C4-2B (cell line): ENCODE data around the gene CAVIN1.
"Not testable (repeated sequence)": the region's sequence is repeated elsewhere in the genome, so short reads cannot be mapped to it uniquely, and the experiment has no call there.

Experiments used
- H3K27ac ChIP-seq: fragments of 450-650 bp; 2 replicates; pipeline ENCODE4 v1.5.1; 2017
- ZFX ChIP-seq: fragments of 450-650 bp; IDR thresholded peaks from 2 replicates; pipeline ENCODE4 v1.6.1; 2017
- TF ChIP-seq, protein P1 (sequence below): fragments of 450-650 bp; conservative IDR thresholded peaks from 2 replicates; pipeline ENCODE4 v1.5.1; 2017; ENCODE audit warnings: mild to moderate bottlenecking

Gene CAVIN1

GRCh38 chr17:42399121-42399520 is 23.9 kb downstream of the CAVIN1 start:
- H3K27ac ChIP-seq = no peak overlapping the region
- no peak for TF ChIP-seq ZFX
- TF ChIP-seq, protein P1, sequence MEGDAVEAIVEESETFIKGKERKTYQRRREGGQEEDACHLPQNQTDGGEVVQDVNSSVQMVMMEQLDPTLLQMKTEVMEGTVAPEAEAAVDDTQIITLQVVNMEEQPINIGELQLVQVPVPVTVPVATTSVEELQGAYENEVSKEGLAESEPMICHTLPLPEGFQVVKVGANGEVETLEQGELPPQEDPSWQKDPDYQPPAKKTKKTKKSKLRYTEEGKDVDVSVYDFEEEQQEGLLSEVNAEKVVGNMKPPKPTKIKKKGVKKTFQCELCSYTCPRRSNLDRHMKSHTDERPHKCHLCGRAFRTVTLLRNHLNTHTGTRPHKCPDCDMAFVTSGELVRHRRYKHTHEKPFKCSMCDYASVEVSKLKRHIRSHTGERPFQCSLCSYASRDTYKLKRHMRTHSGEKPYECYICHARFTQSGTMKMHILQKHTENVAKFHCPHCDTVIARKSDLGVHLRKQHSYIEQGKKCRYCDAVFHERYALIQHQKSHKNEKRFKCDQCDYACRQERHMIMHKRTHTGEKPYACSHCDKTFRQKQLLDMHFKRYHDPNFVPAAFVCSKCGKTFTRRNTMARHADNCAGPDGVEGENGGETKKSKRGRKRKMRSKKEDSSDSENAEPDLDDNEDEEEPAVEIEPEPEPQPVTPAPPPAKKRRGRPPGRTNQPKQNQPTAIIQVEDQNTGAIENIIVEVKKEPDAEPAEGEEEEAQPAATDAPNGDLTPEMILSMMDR = no peak

DNA sequence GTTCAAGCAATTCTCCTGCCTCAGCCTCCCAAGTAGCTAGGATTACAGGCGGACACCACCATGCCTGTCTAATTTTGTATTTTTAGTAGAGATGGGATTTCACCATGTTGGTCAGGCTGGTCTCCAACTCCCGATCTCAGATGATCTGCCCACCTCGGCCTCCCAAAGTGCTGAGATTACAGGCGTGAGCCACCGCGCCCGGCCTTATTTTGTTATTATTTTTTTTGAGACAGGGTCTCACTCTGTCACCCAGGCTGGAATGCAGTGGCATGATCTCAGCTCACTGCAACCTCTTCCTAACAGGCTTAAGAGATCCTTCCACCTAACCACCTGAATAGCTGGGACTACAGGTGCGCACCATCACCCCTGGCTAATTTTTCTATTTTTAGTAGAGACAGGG is 27.5 kb downstream of the CAVIN1 start:
- not testable (repeated sequence) for H3K27ac ChIP-seq

DNA sequence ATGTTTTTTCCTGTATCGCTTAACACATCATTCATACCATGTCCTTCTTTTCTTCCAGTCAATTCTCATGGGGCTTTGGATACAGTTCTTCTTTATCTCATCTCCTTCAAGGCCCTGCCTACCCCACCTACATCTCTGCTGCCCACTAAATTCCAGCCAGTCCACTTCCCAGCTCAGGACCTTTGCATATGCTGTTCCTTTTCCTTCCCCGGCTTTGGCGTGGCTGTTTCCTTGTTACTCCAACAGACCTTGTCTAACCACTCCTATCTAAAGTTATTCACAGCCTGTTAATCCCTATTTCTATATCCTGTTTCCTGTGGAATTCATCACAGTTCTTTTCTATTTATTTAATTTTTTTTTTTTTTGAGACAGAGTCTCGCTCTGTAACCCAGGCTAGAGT is 28.2 kb downstream of the CAVIN1 start:
- 0 out of 2 replicates have a peak overlapping the region, but pooled peaks have one; percentile 0 for H3K27ac ChIP-seq
- TF ChIP-seq, protein P1 = no peak
- no peak for TF ChIP-seq ZFX

DNA sequence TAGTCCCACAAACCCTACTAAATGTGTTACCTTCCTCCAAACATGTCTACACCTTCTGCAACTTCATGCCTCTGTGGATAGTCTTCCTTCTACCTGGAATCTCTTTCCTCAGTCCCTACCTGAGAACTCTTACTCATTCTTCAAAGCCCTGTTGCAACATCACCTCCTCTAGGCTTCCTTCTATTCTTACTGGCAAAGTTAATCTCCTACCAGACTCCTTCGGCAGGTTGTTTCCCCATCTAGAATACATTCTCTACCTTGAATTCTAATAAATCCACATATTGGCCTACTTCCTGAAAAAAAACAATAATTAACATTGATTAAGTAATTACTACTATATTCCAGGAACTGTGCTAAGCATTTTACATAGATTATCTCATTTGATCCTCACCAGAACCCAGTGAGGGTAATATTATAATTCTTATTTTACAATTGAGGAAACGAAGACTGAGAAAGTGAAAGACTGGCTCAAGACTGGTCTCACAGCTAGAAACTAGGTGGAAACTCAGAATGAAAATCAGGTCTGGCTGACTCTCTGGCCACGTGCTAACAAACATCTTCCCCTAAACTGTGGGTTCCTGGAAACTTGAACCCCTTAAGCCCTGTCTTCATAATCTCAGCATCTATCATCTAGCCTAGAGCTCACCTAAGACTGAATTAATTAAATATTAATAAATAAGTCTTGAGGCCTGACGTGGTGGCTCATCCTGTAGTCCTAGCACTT is 30.2 kb downstream of the CAVIN1 start:
- no peak overlapping the region for H3K27ac ChIP-seq
- TF ChIP-seq ZFX = no peak
- TF ChIP-seq, protein P1 = no peak

DNA sequence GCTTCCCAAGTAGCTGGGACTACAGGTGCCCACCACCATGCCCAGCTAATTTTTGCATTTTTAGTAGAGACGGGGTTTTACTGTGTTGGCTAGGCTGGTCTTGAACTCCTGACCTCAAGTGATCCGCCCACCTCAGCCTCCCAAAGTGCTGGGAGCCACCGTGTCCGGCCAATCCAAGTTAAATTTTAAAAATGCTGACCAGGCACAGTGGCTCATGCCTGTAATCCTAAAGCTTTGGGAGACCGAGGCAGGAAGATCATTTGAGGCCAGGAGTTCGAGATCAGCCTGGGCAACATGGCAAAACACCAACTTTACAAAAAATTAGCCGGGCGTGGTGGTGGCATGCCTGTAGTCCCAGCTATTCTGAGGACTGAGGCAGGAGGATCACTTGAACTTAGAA is 31.6 kb downstream of the CAVIN1 start:
- H3K27ac ChIP-seq = not testable (repeated sequence)

- TF ChIP-seq ZFX = no peak
- TF ChIP-seq, protein P1 = no peak
- no peak overlapping the region for H3K27ac ChIP-seq
Measured at GRCh38 chr17:42389899-42390298, 33.2 kb downstream of the CAVIN1 start.

GRCh38 chr17:42389135-42389417 is 34.0 kb downstream of the CAVIN1 start:
- H3K27ac ChIP-seq = peak overlapping the region; percentile 92
- TF ChIP-seq ZFX = no peak
- TF ChIP-seq, protein P1 = no peak

DNA sequence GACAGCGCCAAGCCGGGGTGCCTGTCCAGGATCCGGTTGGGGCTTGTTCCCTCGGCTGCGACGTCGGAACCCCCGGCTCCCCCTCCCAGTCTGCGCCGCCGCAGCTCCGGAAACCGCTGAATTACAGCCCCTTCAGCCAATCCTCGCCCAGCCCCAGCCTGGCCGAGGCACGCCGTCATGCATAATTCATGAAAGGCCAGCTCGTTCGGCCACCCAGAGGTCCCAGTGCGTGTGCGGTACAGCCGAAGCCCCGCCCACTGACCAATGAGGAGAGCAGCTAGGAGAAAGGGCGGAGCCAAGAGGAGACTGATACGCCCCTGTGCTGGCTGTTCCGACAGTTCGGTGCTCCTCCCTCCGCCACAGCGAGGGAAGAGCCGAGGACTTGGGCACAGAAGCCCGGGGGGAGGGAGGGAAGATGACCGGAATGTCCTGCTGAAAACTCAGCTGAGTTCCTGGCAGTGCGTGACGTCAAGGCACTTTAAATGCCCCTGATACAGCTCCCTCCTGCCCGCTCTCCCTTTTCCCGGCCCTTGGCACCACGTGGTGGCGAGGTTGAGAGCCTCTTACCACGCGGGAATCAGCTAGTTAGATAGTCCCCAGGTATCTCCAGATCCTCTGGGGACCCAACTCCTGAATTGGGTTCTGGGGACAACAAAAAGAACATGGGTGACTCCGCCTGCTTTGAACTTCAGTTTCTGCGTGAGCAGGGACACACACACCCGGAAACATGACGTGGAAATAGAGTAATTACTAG is 34.5 kb downstream of the CAVIN1 start, which contains the start of gene STAT3:
Gene STAT3, minus strand, starts transcription at position 62 of the 754 bp plus-strand sequence. CDS start 39,926 bp downstream, outside the sequence.
- peak within 1 kb of the TSS; percentile 92 for H3K27ac ChIP-seq
- TF ChIP-seq, protein P1 = no peak
- TF ChIP-seq ZFX = no peak
